GM12878 (cell line): Measurements from ENCODE around the gene DACH2. TPM values are rescaled to one million over a fixed set of nuclear protein-coding genes. Genes with fewer than 3 reads are reported as not detected.

ENCODE experiments used
- ATAC-seq: fragments of 200-7000 bp; cut with Tn5 transposase; 3 replicates; pipeline ENCODE4 v1.9.1; 2020; ENCODE audit warnings: mild to moderate bottlenecking, moderate library complexity
- BruUV-seq: library from RNA; stranded (reverse); fragments of 400-500 nt; replicated peaks from 2 replicates; lab custom pipeline; 2021; lab: Mats Ljungman, UMichigan
- CTCF ChIA-PET: fragments of 300-600 bp; sonication (Branson Sonifier 250); formaldehyde crosslinking; extraction: SDS; loops from one replicate; lab custom pipeline; 2021; ENCODE audit warnings: inconsistent platforms; lab: Yijun Ruan, JAX
- POLR2A ChIA-PET: fragments of 350-600 bp; formaldehyde crosslinking; extraction: SDS; loops from one replicate; lab custom pipeline; 2021; ENCODE audit warnings: inconsistent platforms; lab: Charles Lee
- RAD21 ChIA-PET: fragments of 300-600 bp; sonication (Branson Sonifier 250); formaldehyde crosslinking; loops from one replicate; lab custom pipeline; 2023; ENCODE audit warnings: antibody characterized with exemption; ENCODE audit not compliant: unreplicated experiment; lab: Charles Lee
- SMC1A ChIA-PET: fragments of 300-600 bp; sonication (Branson Sonifier 250); formaldehyde crosslinking; loops from one replicate; lab custom pipeline; 2023; ENCODE audit not compliant: unreplicated experiment, uncharacterized antibody; lab: Charles Lee
- DNase-seq: peaks from one replicate; pipeline ENCODE4 v3.0.0-alpha.2; 2011; ENCODE audit warnings: low read depth, low spot score
- FAIRE-seq: peaks from 3 replicates; lab custom pipeline; 2011; peaks lifted over from hg19 to GRCh38; lab: Jason Lieb, UNC
- H2AFZ ChIP-seq: 2 replicates; pipeline ENCODE4 v1.6.0; 2011; ENCODE audit warnings: low read depth, low read length, control low read depth; ENCODE audit not compliant: control insufficient read depth
- H3K27ac ChIP-seq: 2 replicates; pipeline ENCODE4 v1.5.1; 2011; ENCODE audit warnings: control low read depth; ENCODE audit not compliant: control insufficient read depth, insufficient read depth
- H3K27me3 ChIP-seq, 2 experiments: replicated peaks in 1 of 2; 2 replicates each; pipeline versions ENCODE4 v1.6.0 to v1.6.1; 2011; ENCODE audit warnings: low read length in 1 of 2; ENCODE audit not compliant: control insufficient read depth in 2 of 2, insufficient read depth in 2 of 2
- H3K36me3 ChIP-seq, 2 experiments: 2 replicates each; pipeline ENCODE4 v1.5.1; 2011; ENCODE audit warnings: low read length in 1 of 2; ENCODE audit not compliant: control insufficient read depth in 2 of 2, insufficient read depth in 2 of 2
- H3K4me1 ChIP-seq: 2 replicates; pipeline ENCODE4 v1.6.1; 2011; ENCODE audit warnings: mild to moderate bottlenecking, low read length, moderate library complexity, mixed read lengths; ENCODE audit not compliant: control insufficient read depth, insufficient read depth
- H3K4me2 ChIP-seq: 2 replicates; pipeline ENCODE4 v1.6.0; 2011; ENCODE audit warnings: control low read depth; ENCODE audit not compliant: control insufficient read depth, insufficient read depth
- H3K4me3 ChIP-seq: fragments of 200-600 bp; sonication (generic); 2 replicates; pipeline ENCODE4 v1.5.1; 2016
- H3K79me2 ChIP-seq: 2 replicates; pipeline ENCODE4 v1.6.0; 2011; ENCODE audit warnings: low read length; ENCODE audit not compliant: control insufficient read depth, insufficient read depth
- H3K9ac ChIP-seq: 2 replicates; pipeline ENCODE4 v1.8.0; 2011; ENCODE audit warnings: low read length, control low read depth, mixed read lengths; ENCODE audit not compliant: control insufficient read depth, insufficient read depth
- H3K9me3 ChIP-seq: replicated peaks from 3 replicates; pipeline ENCODE4 v1.5.1; 2011; ENCODE audit warnings: mild to moderate bottlenecking, low read length; ENCODE audit not compliant: control insufficient read depth, insufficient read depth
- H4K20me1 ChIP-seq: 2 replicates; pipeline ENCODE4 v1.6.0; 2011; ENCODE audit not compliant: control insufficient read depth, insufficient read depth
- ATF7 ChIP-seq: fragments of 450-650 bp; IDR thresholded peaks from 2 replicates; pipeline ENCODE4 v1.6.1; 2016; ENCODE audit warnings: low read depth, mild to moderate bottlenecking
- CUX1 ChIP-seq: IDR thresholded peaks from 2 replicates; pipeline ENCODE4 v1.6.1; 2012; ENCODE audit warnings: improper control_type of control experiment, low read depth, low read length; ENCODE audit not compliant: insufficient replicate concordance
- ELK1 ChIP-seq: IDR thresholded peaks from 2 replicates; pipeline ENCODE4 v1.6.1; 2012; ENCODE audit warnings: low read depth, low read length, improper control_type of control experiment
- FOS ChIP-seq: IDR thresholded peaks from 3 replicates; pipeline ENCODE4 v1.6.1; 2011; ENCODE audit warnings: borderline replicate concordance; ENCODE audit not compliant: insufficient read length; ENCODE audit errors: extremely low read depth
- HCFC1 ChIP-seq: fragments of 150-350 bp; IDR thresholded peaks from 2 replicates; pipeline ENCODE4 v1.6.1; 2014; ENCODE audit warnings: low read length
- HSF1 ChIP-seq: fragments of 150-350 bp; IDR thresholded peaks from 2 replicates; pipeline ENCODE4 v1.6.1; 2014; ENCODE audit warnings: mild to moderate bottlenecking, low read depth, low read length
- IRF4 ChIP-seq: IDR thresholded peaks from 2 replicates; pipeline ENCODE4 v1.6.1; 2011; ENCODE audit warnings: low read depth, low read length
- MEF2A ChIP-seq: IDR thresholded peaks from 2 replicates; pipeline ENCODE4 v1.6.1; 2011; ENCODE audit warnings: low read depth, mild to moderate bottlenecking, low read length, moderate library complexity; ENCODE audit not compliant: insufficient read depth
- SRF ChIP-seq, 2 experiments: IDR thresholded peaks; 2 replicates each; pipeline ENCODE4 v1.6.1; 2011; ENCODE audit warnings: low read depth in 2 of 2, low read length in 2 of 2, mild to moderate bottlenecking in 1 of 2, moderate library complexity in 1 of 2
- YBX1 ChIP-seq: fragments of 450-650 bp; IDR thresholded peaks from 2 replicates; pipeline ENCODE4 v1.6.1; 2016; ENCODE audit warnings: antibody characterized with exemption
- ZNF274 ChIP-seq: IDR thresholded peaks from one replicate; pipeline ENCODE4 v1.8.0; 2011; ENCODE audit not compliant: insufficient read length, insufficient read depth
- WGBS: methylation state at CpG from one replicate; pipeline ENCODE4 v1.1.6; 2016; ENCODE audit warnings: low lambda C conversion rate; ENCODE audit not compliant: insufficient replicate concordance, insufficient coverage; ENCODE audit errors: missing lambda C conversion rate; 5-methylcytosine and 5-hydroxymethylcytosine counted together
- in situ Hi-C: fragments of 300-500 bp; cut with MboI; formaldehyde crosslinking; loops from 9 replicates; pipeline ENCODE4 v1.14.3; 2018; ENCODE audit warnings: mixed read lengths
- intact Hi-C: fragments of 100-400 bp; cut with micrococcal nuclease; formaldehyde crosslinking; loops from one replicate; pipeline ENCODE4 v1.14.2; 2022; ENCODE audit not compliant: unreplicated experiment
- polyA plus RNA-seq, 11 experiments: library from polyadenylated mRNA; depleted of rRNA in 4 of 11; unstranded in 6 of 11; stranded (reverse) in 5 of 11; fragments of >200 nt; fragmentation: Nextera tagmentation in 4 of 11; fragmentation: Illumina TruSeq in 1 of 11; extraction: Ambion mirVana in 4 of 11; extraction: Trizol in 1 of 11; gene quantifications; 1 replicate in 1 of 11; 2 replicates in 10 of 11; pipeline versions ENCODE4 v1.2.1 to v1.2.3, GENCODE V29; 2011 to 2016; ENCODE audit warnings: inconsistent platforms in 2 of 11, missing spikeins in 2 of 11, low read depth in 1 of 11
- total RNA-seq, 4 experiments: library from RNA; depleted of rRNA in 3 of 4; stranded (reverse); fragments of >200 nt in 3 of 4; fragmentation: Illumina TruSeq in 1 of 4; extraction: Trizol in 1 of 4; gene quantifications; 2 replicates each; pipeline versions ENCODE4 v1.2.1 to v1.2.3, GENCODE V29; 2013 to 2021

The DACH2 gene
- total and polyA plus RNA-seq, 10 of the 15 experiments (the other 5 are each of a cell fraction or from before 2014, with no cell fraction given): 0.03 to 0.19 (median 0.07) TPM; not detected in 6

- TF ChIP-seq ELK1 (no peak), SRF (IDR thresholded peaks at IDR 0.05; ENCODE audit: low read depth in 2 of 2, low read length in 2 of 2) (no peak), ATF7 (no peak)
These were observed 200.9 kb downstream of the DACH2 start (continued) for GRCh38 chrX:86349115-86349514.

GRCh38 chrX:86369847-86370630, 221.8 kb downstream of the DACH2 start:
- CTCF ChIA-PET: no interaction called here
- intact Hi-C loops (no loop called here), in situ Hi-C loops (no loop called here)
- Histone ChIP-seq H3K4me1 (no peaks in the 10 kb centered on the region), H3K79me2 (no peaks in the 10 kb centered on the region), H4K20me1 (no peaks in the 10 kb centered on the region), H2AFZ (no peak overlapping the region), H3K4me2 (no peak overlapping the region), H3K27me3 (no peaks in the 10 kb centered on the region), H3K9ac (no peak overlapping the region), H3K36me3 (no peaks in the 10 kb centered on the region), H3K9me3 (no peaks in the 10 kb centered on the region), H3K4me3 (no peak overlapping the region), H3K27ac (no peak overlapping the region)
- BruUV-seq: no TSS peak
- POLR2A ChIA-PET: no interaction called here
- FAIRE-seq (no peak), ATAC-seq (no peak), DNase-seq (no peak)
- RAD21 ChIA-PET: no interaction called here
- SMC1A ChIA-PET: no interaction called here
- WGBS: 31% methylated on average over 3 of the region's 3 CpGs
- no peak for TF ChIP-seq HCFC1
- TF ChIP-seq ZNF274: no peak
- no peak for TF ChIP-seq YBX1
- no peak for TF ChIP-seq CUX1
- no peak for TF ChIP-seq ELK1
- TF ChIP-seq IRF4: no peak
- TF ChIP-seq FOS: no peak
- TF ChIP-seq HSF1: no peak
- TF ChIP-seq MEF2A: no peak
